Loucy (cell line): ENCODE measurements around the gene BARX1.

Source experiments
- H2AFZ ChIP-seq: fragments of 200-600 bp; sonication (generic); 2 replicates; pipeline ENCODE4 v1.6.0; 2016; ENCODE audit warnings: antibody characterized with exemption, mild to moderate bottlenecking, low read length, moderate library complexity
- H3F3A ChIP-seq: fragments of 200-600 bp; 2 replicates; pipeline ENCODE4 v1.6.0; 2016; ENCODE audit warnings: antibody characterized with exemption, low read depth, mild to moderate bottlenecking
- H3K27me3 ChIP-seq: fragments of 200-600 bp; sonication (generic); 2 replicates; pipeline ENCODE4 v1.6.1; 2014; ENCODE audit warnings: low read length, mild to moderate bottlenecking; ENCODE audit not compliant: insufficient read depth, poor library complexity, severe bottlenecking
- H3K36me3 ChIP-seq: fragments of 200-600 bp; sonication (generic); 2 replicates; pipeline ENCODE4 v1.6.1; 2016; ENCODE audit warnings: low read length; ENCODE audit not compliant: insufficient read depth
- H3K4me1 ChIP-seq: fragments of 200-600 bp; sonication (generic); 2 replicates; pipeline ENCODE4 v1.5.1; 2014; ENCODE audit warnings: low read length, mild to moderate bottlenecking; ENCODE audit not compliant: insufficient read depth, poor library complexity, severe bottlenecking
- H3K4me2 ChIP-seq: fragments of 200-600 bp; sonication (generic); 2 replicates; pipeline ENCODE4 v1.6.0; 2014; ENCODE audit warnings: antibody characterized with exemption, low read length, low read depth, mild to moderate bottlenecking; ENCODE audit not compliant: poor library complexity, severe bottlenecking
- H3K4me3 ChIP-seq: fragments of 200-600 bp; sonication (generic); 2 replicates; pipeline ENCODE4 v1.5.1; 2014; ENCODE audit warnings: low read length, mild to moderate bottlenecking, mixed read lengths; ENCODE audit not compliant: poor library complexity, severe bottlenecking
- H3K79me2 ChIP-seq: fragments of 200-600 bp; sonication (generic); 2 replicates; pipeline ENCODE4 v1.6.1; 2014; ENCODE audit warnings: low read length; ENCODE audit not compliant: insufficient read depth
- H3K9ac ChIP-seq: fragments of 200-600 bp; sonication (generic); 2 replicates; pipeline ENCODE4 v1.6.0; 2014; ENCODE audit warnings: mild to moderate bottlenecking, low read depth, low read length, moderate library complexity; ENCODE audit not compliant: poor library complexity, severe bottlenecking
- H3K9me2 ChIP-seq: fragments of 200-600 bp; sonication (generic); replicated peaks from 2 replicates; pipeline ENCODE4 v1.6.1; 2016; ENCODE audit warnings: low read depth, low read length, mixed read lengths
- H3K9me3 ChIP-seq: fragments of 200-600 bp; sonication (generic); 2 replicates; pipeline ENCODE4 v1.6.1; 2014; ENCODE audit warnings: mild to moderate bottlenecking, antibody characterized with exemption, low read length, low read depth; ENCODE audit not compliant: insufficient read depth
- H4K20me1 ChIP-seq: fragments of 200-600 bp; sonication (generic); 2 replicates; pipeline ENCODE4 v1.6.0; 2014; ENCODE audit warnings: antibody characterized with exemption, low read length, mild to moderate bottlenecking; ENCODE audit not compliant: insufficient read depth, poor library complexity, severe bottlenecking
- EZH2phosphoT487 ChIP-seq: fragments of 200-600 bp; IDR thresholded peaks from 2 replicates; pipeline ENCODE4 v1.6.1; 2018; ENCODE audit warnings: antibody characterized with exemption, mild to moderate bottlenecking, moderate library complexity, borderline replicate concordance
- TF ChIP-seq, protein P1 (sequence below): fragments of 200-600 bp; sonication (generic); conservative IDR thresholded peaks from 2 replicates; pipeline ENCODE4 v1.5.1; 2014; ENCODE audit warnings: mild to moderate bottlenecking, antibody characterized with exemption, low read length

The BARX1 gene

DNA sequence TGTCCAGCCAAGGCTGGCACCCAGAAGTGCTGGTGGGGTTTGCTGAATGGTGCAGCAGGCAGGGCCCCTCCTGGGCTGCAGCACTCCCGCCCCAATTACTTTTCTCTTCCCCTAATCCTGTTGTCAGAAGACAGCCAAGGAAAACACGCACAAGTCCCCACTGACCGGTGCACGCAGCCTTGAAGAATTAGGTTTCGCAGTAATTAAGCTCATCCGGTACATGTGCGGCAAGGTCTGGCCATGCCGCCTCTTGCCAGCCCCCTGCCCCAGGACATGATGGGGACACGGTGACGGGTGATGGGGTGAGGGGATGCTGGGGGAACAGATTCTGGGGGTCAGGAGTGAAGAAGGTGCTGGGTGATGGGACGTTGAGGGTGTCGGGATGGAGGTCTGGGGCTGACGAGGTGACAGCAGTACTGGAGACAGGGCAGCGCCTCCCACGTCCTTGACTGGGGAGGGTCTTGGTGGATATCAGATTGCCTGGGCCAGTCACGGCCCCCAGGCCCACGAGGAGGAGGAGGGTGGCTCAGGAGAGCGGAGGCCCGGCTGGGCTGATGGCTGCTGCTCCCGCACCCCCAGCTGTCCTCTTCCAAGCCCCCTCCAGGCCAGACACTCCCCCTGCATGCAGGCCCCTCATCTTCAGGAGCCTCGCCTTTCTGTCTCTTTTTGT, 34.9 kb downstream of the BARX1 start:
- Histone ChIP-seq H3K4me2 (no peak overlapping the region), H2AFZ (no peak overlapping the region), H3F3A (no peaks in the 10 kb centered on the region), H3K9ac (no peak overlapping the region), H4K20me1 (no peaks in the 10 kb centered on the region), H3K9me3 (no peaks in the 10 kb centered on the region), H3K36me3 (no peaks in the 10 kb centered on the region), H3K27me3 (no peaks in the 10 kb centered on the region), H3K79me2 (no peaks in the 10 kb centered on the region), H3K9me2 (no peaks in the 10 kb centered on the region), H3K4me1 (no peaks in the 10 kb centered on the region), H3K4me3 (no peak overlapping the region)
- TF ChIP-seq, protein P1, sequence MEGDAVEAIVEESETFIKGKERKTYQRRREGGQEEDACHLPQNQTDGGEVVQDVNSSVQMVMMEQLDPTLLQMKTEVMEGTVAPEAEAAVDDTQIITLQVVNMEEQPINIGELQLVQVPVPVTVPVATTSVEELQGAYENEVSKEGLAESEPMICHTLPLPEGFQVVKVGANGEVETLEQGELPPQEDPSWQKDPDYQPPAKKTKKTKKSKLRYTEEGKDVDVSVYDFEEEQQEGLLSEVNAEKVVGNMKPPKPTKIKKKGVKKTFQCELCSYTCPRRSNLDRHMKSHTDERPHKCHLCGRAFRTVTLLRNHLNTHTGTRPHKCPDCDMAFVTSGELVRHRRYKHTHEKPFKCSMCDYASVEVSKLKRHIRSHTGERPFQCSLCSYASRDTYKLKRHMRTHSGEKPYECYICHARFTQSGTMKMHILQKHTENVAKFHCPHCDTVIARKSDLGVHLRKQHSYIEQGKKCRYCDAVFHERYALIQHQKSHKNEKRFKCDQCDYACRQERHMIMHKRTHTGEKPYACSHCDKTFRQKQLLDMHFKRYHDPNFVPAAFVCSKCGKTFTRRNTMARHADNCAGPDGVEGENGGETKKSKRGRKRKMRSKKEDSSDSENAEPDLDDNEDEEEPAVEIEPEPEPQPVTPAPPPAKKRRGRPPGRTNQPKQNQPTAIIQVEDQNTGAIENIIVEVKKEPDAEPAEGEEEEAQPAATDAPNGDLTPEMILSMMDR, result no peak
- no peak for TF ChIP-seq EZH2phosphoT487

DNA sequence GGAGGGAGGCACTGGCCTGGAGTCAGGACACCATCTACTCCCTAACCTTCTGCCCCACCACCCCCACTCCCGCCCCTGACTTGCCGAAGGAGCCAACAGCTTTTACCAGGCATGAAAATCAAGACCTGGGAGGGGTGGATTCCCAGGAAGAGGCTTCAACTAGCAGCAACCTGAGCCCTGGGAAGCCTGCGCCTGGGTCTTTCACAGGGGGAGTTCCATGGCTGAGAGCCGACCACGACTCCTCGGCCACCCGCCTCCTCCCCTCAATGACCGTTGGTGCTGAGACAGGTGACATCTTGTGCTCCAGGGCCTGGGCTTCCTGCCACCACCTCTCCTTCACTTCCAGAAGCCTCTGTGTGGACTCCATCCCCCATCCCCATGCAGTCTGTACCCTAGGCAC, 37.1 kb downstream of the BARX1 start:
- no peak overlapping the region for H3K9ac ChIP-seq
- H3K4me1 ChIP-seq, result no peaks in the 10 kb centered on the region
- H2AFZ ChIP-seq, result no peak overlapping the region
- TF ChIP-seq, protein P1, result no peak
- TF ChIP-seq EZH2phosphoT487, result no peak
- H3K4me2 ChIP-seq, result no peak overlapping the region
- no peaks in the 10 kb centered on the region for H3F3A ChIP-seq
- no peaks in the 10 kb centered on the region for H3K36me3 ChIP-seq
- H4K20me1 ChIP-seq, result no peaks in the 10 kb centered on the region
- no peaks in the 10 kb centered on the region for H3K79me2 ChIP-seq
- H3K9me3 ChIP-seq, result no peaks in the 10 kb centered on the region
- no peaks in the 10 kb centered on the region for H3K27me3 ChIP-seq
- H3K9me2 ChIP-seq, result no peaks in the 10 kb centered on the region
- H3K4me3 ChIP-seq, result no peak overlapping the region

DNA sequence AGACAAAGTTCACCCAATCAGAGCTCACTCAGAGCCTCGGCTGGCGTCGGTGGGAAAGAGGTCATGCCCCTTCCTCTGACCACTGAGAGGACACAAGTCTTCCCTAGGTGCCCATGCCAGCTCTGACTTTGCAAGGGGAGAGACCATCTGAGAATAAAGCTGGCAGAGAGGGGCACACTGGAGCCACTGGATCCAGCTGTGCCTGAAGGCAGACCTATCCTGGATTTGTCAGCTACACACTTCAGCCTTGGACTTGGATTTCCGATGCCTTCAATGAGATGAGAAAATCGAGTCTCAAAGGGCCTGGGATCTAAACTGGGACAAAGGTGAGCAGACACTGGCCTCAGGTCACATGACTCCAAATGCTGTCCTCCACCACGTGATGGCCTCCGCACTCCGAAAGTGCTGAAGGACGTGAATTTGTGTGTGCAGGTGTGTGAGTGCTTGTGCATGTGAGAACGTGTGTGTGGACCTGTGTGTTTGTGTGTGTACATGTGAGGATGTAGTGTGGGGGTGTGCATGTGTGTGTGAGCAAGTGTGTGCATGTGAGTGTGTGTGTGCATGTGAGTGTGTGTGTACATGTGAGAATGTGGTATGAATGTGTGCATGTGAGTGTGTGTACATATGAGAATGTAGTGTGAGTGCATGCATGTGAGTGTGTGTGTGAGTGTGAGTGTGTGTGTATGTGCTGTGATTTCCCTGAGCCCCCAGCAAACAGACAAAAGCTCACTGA, 37.9 kb downstream of the BARX1 start:
- H3K9ac ChIP-seq, result no peak overlapping the region
- H3K27me3 ChIP-seq, result no peaks in the 10 kb centered on the region
- no peaks in the 10 kb centered on the region for H4K20me1 ChIP-seq
- H3K4me1 ChIP-seq, result no peaks in the 10 kb centered on the region
- no peaks in the 10 kb centered on the region for H3K9me3 ChIP-seq
- H3F3A ChIP-seq, result no peaks in the 10 kb centered on the region
- TF ChIP-seq, protein P1, result no peak
- TF ChIP-seq EZH2phosphoT487, result no peak
- H3K4me3 ChIP-seq, result no peak overlapping the region
- no peaks in the 10 kb centered on the region for H3K9me2 ChIP-seq
- no peaks in the 10 kb centered on the region for H3K79me2 ChIP-seq
- H2AFZ ChIP-seq, result no peak overlapping the region
- no peaks in the 10 kb centered on the region for H3K36me3 ChIP-seq
- no peak overlapping the region for H3K4me2 ChIP-seq
